ENCODE measurements around the gene IFT122. TPM values are rescaled to one million over a fixed set of nuclear protein-coding genes. Genes with fewer than 3 reads are reported as not detected.
"Not testable (repeated sequence)": the region's sequence is repeated elsewhere in the genome, so short reads cannot be mapped to it uniquely, and the experiment has no call there.

The IFT122 gene
- total RNA-seq, 1 donor from 2014 or later = 27.1 TPM

DNA sequence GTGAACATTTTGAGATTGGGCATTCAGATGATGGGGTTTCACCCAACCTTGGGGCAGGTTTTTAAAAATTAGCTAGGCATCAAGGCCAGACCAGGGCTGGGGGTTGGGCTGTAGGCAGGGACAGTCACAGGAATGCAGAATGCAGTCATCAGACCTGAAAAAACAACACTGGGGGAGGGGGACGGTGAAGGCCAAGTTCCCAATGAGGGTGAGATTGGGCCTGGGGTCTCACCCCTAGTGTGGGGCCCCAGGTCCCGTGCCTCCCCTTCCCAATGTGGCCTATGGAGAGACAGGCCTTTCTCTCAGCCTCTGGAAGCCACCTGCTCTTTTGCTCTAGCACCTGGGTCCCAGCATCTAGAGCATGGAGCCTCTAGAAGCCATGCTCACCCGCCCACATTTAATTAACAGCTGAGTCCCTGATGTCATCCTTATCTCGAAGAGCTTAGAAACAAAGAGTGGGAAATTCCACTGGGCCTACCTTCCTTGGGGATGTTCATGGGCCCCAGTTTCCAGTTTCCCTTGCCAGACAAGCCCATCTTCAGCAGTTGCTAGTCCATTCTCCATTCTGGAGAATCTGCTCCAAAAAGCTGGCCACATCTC lies 94.5 kb downstream of the IFT122 start:
- DNase-seq (ENCODE audit: low read depth in 2 of 2) = no peak

DNA sequence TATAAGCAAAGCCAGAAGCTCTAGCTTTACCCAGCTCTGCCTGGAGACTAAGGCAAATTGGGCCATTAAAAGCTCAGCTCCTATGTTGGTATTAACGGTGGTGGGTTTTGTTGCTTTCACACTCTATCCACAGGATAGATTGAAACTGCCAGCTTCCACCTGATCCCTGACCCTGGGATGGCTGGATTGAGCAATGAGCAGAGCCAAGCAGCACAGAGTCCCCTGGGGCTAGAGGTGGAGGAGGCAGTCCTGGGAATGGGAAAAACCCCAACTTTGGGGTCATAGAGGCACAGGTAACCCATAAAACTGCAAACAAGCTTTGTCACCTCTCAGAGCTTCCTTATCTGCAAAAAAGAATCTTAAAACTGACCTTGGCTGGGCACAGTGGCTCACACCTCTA lies 95.1 kb downstream of the IFT122 start:
- no peak for DNase-seq (ENCODE audit: low read depth in 2 of 2)

DNA sequence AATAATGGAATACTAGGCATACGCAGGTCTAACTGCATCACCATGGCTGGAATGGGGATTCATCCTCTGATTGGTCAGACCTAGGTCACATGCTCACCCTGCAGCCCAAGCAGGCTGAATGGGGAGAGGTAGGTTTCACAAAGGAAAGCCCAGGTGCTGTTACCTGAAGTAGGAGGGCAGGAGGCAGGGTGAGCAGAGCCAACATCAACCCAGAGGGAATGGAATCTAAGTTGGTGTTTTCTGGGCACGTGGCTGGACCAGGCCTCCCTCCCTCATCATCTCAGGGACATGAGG lies 96.3 kb downstream of the IFT122 start:
- no peak for DNase-seq (ENCODE audit: low read depth in 2 of 2)

DNA sequence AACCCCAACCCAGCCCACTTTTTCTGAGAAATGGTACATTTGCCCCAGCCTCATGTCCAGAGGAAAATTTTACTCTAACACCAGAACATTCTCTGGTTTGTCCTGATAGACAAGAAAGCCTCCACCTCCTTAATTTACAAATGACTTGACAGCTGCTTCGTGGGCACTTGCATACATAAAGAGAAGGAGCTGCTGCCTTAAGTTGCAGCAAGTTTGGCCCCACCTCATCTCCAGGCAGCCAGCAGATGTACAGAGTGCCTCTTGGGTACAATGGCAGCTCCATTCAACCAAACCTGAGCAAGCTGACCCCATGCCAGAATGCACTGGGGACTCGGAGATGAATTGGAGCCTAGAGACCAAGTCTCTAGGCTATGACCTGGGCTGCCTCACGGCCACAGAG lies 96.8 kb downstream of the IFT122 start:
- DNase-seq (ENCODE audit: low read depth in 2 of 2) = no peak

GRCh38 chr3:129539206-129539605 lies 99.2 kb downstream of the IFT122 start:
- no peak for DNase-seq (ENCODE audit: low read depth in 2 of 2)

GRCh38 chr3:129540776-129541516 lies 100.9 kb downstream of the IFT122 start:
- no peak for DNase-seq (ENCODE audit: low read depth in 2 of 2)

DNA sequence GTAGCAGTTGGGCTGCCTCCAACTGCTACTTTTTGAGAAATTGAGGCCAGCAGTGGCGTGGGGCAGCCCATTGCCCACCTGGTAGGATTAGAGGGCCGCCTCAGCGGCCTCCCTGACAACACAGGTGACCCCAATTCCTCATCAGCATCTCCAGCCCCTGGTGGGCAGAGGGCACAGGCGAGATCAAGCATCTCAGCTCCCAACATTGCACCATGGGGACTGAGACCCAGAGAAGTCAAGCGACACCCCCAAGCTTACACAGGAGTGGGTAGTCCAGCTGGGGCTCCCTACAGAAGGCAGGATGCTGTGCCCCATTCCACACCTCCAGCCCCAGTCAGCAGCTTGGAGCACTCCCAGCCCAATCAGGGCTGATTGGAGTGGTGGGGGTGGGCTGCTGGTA lies 102.7 kb downstream of the IFT122 start:
- DNase-seq (ENCODE audit: low read depth in 2 of 2) = no peak

- no peak for DNase-seq (ENCODE audit: low read depth in 2 of 2)
Observed at GRCh38 chr3:129543156-129543790, 103.2 kb downstream of the IFT122 start, which contains the start of gene H1-8. Gene H1-8 (plus strand): TSS chr3:129543175. CDS start chr3:129543219, 44 bp downstream.

- DNase-seq (ENCODE audit: low read depth in 2 of 2) = no peak
Observed at GRCh38 chr3:129543999-129544398, 104.0 kb downstream of the IFT122 start.

DNA sequence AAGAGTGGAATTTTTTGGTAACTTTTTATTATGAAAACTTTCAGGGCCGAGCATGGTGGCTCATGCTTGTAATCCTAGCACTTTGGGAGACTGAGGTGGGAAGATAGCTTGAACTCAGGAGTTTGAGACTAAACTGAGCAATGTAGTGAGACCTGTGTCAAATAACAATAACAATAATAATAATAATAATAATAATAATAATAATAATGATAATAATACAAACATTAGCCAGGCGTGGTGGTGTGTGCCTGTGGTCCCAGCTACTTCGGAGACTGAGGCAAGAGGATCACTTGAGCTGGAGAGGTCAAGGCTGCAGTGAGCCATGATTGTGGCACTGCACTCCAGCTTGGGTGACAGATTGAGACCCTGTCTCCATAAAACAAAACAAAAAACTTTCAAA lies 105.9 kb downstream of the IFT122 start:
- DNase-seq (ENCODE audit: low read depth in 2 of 2) = not testable (repeated sequence)

GRCh38 chr3:129547241-129547640 lies 107.2 kb downstream of the IFT122 start:
- DNase-seq (ENCODE audit: low read depth in 2 of 2) = no peak

DNA sequence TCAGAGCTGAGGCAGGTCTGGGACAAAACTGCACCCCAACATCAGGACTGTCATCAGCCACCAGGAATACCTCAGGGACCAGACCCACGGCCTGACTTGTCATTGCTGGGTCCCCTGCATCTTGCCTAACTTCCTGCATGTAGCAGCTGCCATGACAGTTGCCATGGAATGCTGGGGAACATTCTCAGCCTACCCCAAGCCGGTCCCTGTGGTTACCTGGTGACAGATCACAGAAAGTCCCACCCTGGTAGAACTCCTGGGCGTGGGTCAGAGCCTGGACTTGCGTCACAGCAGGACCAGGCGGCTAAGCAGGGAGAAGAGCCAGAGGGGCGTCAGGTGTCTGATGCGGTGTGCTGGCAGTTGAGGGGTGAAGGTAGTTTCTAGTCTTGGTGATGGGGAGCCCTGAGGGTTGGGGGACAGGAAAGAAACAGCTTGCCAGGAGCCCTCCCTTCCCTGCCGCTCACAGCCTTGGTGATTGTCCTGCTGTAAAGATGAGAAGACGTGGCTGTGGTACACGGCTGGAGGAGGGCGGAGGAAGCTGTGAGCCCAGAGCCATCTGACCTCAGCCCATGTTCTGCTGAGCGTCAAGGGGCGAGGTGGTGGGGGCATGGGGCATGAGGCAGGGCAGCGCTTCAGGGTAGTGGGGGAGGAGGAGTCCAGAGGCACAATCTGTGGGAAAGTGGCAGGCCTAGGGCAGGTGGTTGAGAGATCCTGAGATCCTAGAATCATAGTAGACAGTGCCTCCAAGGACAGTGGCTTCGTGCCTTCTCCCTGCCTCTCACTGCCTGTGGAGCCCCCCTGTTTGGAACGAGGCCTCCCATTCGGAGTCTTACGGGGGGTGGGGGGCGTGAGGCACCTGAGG lies 108.3 kb downstream of the IFT122 start:
- DNase-seq (ENCODE audit: low read depth in 2 of 2) = no peak

DNA sequence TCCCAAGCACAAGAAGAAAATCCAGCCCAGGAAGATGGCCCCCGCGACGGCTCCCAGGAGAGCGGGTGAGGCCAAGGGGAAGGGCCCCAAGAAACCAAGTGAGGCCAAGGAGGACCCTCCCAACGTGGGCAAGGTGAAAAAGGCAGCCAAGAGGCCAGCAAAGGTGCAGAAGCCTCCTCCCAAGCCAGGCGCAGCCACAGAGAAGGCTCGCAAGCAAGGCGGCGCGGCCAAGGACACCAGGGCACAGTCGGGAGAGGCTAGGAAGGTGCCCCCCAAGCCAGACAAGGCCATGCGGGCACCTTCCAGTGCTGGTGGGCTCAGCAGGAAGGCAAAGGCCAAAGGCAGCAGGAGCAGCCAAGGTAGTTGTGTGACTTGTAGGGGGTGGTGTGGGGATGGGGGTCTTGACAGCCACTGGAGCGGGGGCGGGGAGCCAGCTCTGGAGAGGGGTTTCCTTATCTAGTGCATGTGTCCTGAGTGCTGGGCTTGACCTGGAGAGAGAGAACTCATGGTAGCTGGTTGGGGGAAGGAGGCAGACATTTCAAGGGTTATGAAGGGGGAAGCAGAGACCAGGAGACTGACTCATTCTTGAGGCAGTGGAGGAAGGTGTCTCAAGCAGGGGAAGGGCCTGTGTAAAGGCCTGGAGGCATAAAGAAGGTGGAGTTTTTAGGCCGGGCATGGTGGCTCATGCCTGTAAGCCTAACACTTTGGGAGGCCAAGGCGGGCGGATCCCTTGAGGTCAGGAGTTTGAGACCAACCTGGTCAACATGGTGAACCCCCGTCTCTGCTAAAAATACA lies 109.2 kb downstream of the IFT122 start:
- DNase-seq (ENCODE audit: low read depth in 2 of 2) = peak in 1 of 2 donors; percentile 20

GRCh38 chr3:129549805-129550204 lies 109.8 kb downstream of the IFT122 start:
- no peak for DNase-seq (ENCODE audit: low read depth in 2 of 2)

- DNase-seq (ENCODE audit: low read depth in 2 of 2) = peak in 1 of 2 donors; percentile 25
Observed at GRCh38 chr3:129552287-129553050, 112.4 kb downstream of the IFT122 start.

- no peak for DNase-seq (ENCODE audit: low read depth in 2 of 2)
Observed at GRCh38 chr3:129553171-129553570, 113.1 kb downstream of the IFT122 start.

DNA sequence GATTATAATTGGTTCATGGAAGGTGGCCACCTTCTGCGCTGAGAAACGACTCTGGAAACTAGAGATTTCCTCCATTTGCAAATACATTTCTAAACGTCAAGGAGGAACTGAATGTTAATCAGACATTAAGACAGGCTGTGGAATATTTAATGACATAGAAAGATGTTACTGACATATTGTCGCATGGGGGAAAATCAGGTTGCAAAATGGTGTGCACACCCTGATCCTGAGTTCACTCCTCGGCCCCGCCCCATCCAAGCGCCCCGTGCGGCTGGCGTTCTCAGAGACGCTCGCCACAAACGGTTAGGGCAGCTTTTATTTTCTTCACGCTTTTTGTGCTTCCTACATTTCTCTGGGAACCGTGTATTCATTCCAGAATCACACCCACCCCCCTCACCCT lies 113.7 kb downstream of the IFT122 start:
- DNase-seq (ENCODE audit: low read depth in 2 of 2) = no peak

DNA sequence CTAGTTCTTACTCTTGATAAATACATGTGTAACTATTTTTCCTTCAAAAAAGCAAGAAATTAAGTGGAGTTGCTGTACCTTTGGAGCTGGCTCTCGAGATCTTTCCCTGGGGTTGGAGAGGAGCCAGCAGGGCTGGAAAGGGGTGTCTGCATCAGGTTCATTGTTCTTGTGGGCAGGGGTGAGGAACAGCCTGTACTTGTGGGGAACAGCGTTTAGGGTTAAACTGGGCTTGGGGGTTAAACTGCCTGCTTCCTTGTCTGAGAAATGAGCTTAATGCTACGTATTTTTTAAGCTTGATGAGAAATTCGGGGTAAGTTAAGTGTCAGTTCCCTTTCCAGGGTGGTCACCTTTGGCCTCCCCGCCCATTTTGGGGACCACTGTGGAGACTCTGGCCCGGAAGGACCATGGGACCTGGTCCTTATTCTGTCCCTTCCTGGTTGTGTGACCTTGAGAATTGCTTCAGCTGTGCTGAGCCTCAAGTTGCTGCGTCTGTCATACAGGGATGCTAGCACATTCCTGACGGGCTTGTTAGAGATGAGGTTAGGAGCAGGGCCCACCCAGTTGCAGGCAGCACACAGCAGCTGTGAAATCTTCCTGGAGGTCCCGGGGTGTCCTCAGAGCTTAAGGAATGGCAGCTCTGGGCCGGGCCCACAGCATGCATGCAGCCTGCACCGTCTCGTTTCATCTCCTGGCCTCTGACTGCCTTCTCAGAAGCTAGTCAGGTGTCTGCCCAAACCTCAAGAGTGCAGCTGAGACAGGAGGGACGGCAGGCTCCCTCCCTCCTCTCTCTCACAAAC lies 114.5 kb downstream of the IFT122 start:
- DNase-seq (ENCODE audit: low read depth in 2 of 2) = no peak

- DNase-seq (ENCODE audit: low read depth in 2 of 2) = no peak
Observed at GRCh38 chr3:129555153-129555550, 115.1 kb downstream of the IFT122 start.

All from dermis microvascular lymphatic vessel endothelial cell (primary cell).